H9 (cell line): ENCODE results near the gene C1orf159. TPM values are rescaled to one million over a fixed set of nuclear protein-coding genes. Genes with fewer than 3 reads are reported as not detected.
A peak's percentile ranks its signal among the peaks of the same experiment; 100 is the strongest.

Experiments used
- DNase-seq: peaks from one replicate; pipeline ENCODE4 v3.0.0-alpha.2; 2017
- H2AFZ ChIP-seq: one replicate; pipeline ENCODE4 v1.6.1; 2013; ENCODE audit warnings: mild to moderate bottlenecking, low read length, control low read depth, moderate library complexity
- H2AK5ac ChIP-seq: 2 replicates; pipeline ENCODE4 v1.6.1; 2013; ENCODE audit warnings: low read length, control low read depth, mixed read lengths; ENCODE audit not compliant: insufficient read length
- H2BK120ac ChIP-seq: one replicate; pipeline ENCODE4 v1.6.1; 2013; ENCODE audit warnings: low read depth, mild to moderate bottlenecking, low read length, control low read depth, inconsistent platforms; ENCODE audit not compliant: poor library complexity, severe bottlenecking
- H2BK12ac ChIP-seq: 2 replicates; pipeline ENCODE4 v1.6.1; 2013; ENCODE audit warnings: low read length, control low read depth, mixed read lengths, low read depth; ENCODE audit not compliant: insufficient read length
- H2BK15ac ChIP-seq: 2 replicates; pipeline ENCODE4 v1.6.1; 2013; ENCODE audit warnings: low read depth, low read length, control low read depth
- H2BK20ac ChIP-seq: one replicate; pipeline ENCODE4 v1.6.1; 2013; ENCODE audit warnings: low read depth, mild to moderate bottlenecking, low read length, control low read depth, inconsistent platforms; ENCODE audit not compliant: poor library complexity, severe bottlenecking
- H2BK5ac ChIP-seq: 2 replicates; pipeline ENCODE4 v1.6.1; 2013; ENCODE audit warnings: low read length, control low read depth, mixed read lengths; ENCODE audit not compliant: insufficient read length
- H3K14ac ChIP-seq: 2 replicates; pipeline ENCODE4 v1.6.1; 2013; ENCODE audit warnings: low read length, control low read depth; ENCODE audit not compliant: insufficient read depth
- H3K18ac ChIP-seq: 2 replicates; pipeline ENCODE4 v1.6.1; 2013; ENCODE audit warnings: low read depth, mild to moderate bottlenecking, mixed read lengths, low read length, control low read depth; ENCODE audit not compliant: insufficient read length
- H3K23ac ChIP-seq: 2 replicates; pipeline ENCODE4 v1.6.1; 2013; ENCODE audit warnings: low read length, control low read depth, mixed read lengths, low read depth; ENCODE audit not compliant: insufficient read length
- H3K23me2 ChIP-seq: 2 replicates; pipeline ENCODE4 v1.6.1; 2013; ENCODE audit warnings: low read depth, mild to moderate bottlenecking, mixed read lengths, low read length, control low read depth; ENCODE audit not compliant: insufficient read length, poor library complexity, severe bottlenecking
- H3K27ac ChIP-seq: 2 replicates; pipeline ENCODE4 v1.5.1; 2013; ENCODE audit warnings: low read length, control low read depth, mixed read lengths, low read depth; ENCODE audit not compliant: insufficient read length
- H3K27me3 ChIP-seq: 2 replicates; pipeline ENCODE4 v1.6.1; 2013; ENCODE audit warnings: low read length, control low read depth, inconsistent platforms; ENCODE audit not compliant: insufficient read depth
- H3K4ac ChIP-seq: 2 replicates; pipeline ENCODE4 v1.6.1; 2013; ENCODE audit warnings: low read depth, mild to moderate bottlenecking, control low read depth, inconsistent platforms, low read length, moderate library complexity
- H3K4me1 ChIP-seq: 2 replicates; pipeline ENCODE4 v1.6.1; 2013; ENCODE audit warnings: low read length, control low read depth, inconsistent platforms; ENCODE audit not compliant: insufficient read depth
- H3K4me2 ChIP-seq: 2 replicates; pipeline ENCODE4 v1.6.1; 2013; ENCODE audit warnings: low read length, control low read depth, mixed read lengths; ENCODE audit not compliant: insufficient read length, insufficient read depth
- H3K56ac ChIP-seq: 2 replicates; pipeline ENCODE4 v1.6.1; 2013; ENCODE audit warnings: low read depth, mild to moderate bottlenecking, mixed read lengths, low read length, control low read depth; ENCODE audit not compliant: insufficient read length
- H3K79me1 ChIP-seq: 2 replicates; pipeline ENCODE4 v1.6.1; 2013; ENCODE audit warnings: low read depth, mild to moderate bottlenecking, moderate library complexity, low read length, control low read depth, inconsistent platforms; ENCODE audit not compliant: insufficient read depth, poor library complexity, severe bottlenecking
- H3K79me2 ChIP-seq: 2 replicates; pipeline ENCODE4 v1.6.1; 2013; ENCODE audit warnings: low read length, control low read depth, inconsistent platforms; ENCODE audit not compliant: insufficient read depth
- H3K9ac ChIP-seq: 2 replicates; pipeline ENCODE4 v1.6.1; 2013; ENCODE audit warnings: low read length, control low read depth, mixed read lengths; ENCODE audit not compliant: insufficient read length; ENCODE audit errors: extremely low read depth
- H3K9me3 ChIP-seq: one replicate; pipeline ENCODE4 v1.6.1; 2013; ENCODE audit warnings: low read depth, low read length, inconsistent platforms; ENCODE audit not compliant: control insufficient read depth
- H3T11ph ChIP-seq: one replicate; pipeline ENCODE4 v1.6.1; 2013; ENCODE audit warnings: mild to moderate bottlenecking, low read length, control low read depth, inconsistent platforms
- H4K20me1 ChIP-seq: one replicate; pipeline ENCODE4 v1.6.1; 2013; ENCODE audit not compliant: control insufficient read depth, insufficient read length, insufficient read depth
- H4K5ac ChIP-seq: 2 replicates; pipeline ENCODE4 v1.6.1; 2013; ENCODE audit warnings: low read depth, mild to moderate bottlenecking, mixed read lengths, low read length, control low read depth; ENCODE audit not compliant: insufficient read length
- H4K8ac ChIP-seq: replicated peaks from 2 replicates; pipeline ENCODE4 v1.6.1; 2013; ENCODE audit warnings: low read length, control low read depth, mixed read lengths, low read depth; ENCODE audit not compliant: insufficient read length
- H4K91ac ChIP-seq: 2 replicates; pipeline ENCODE4 v1.6.1; 2013; ENCODE audit warnings: low read depth, mild to moderate bottlenecking, moderate library complexity, mixed read lengths, low read length, control low read depth; ENCODE audit not compliant: insufficient read length
- H3K27ac Mint-ChIP-seq, 3 experiments: 2 replicates in 2 of 3; 3 replicates in 1 of 3; pipeline ENCODE4 v1.8.0; 2020 to 2021; ENCODE audit warnings: mixed read lengths in 3 of 3, mild to moderate bottlenecking in 1 of 3, moderate library complexity in 1 of 3
- H3K27me3 Mint-ChIP-seq: 2 replicates; pipeline ENCODE4 v1.8.0; 2021; ENCODE audit warnings: low read depth, mild to moderate bottlenecking, moderate library complexity, mixed read lengths
- H3K36me3 Mint-ChIP-seq, 3 experiments: 2 replicates in 2 of 3; 3 replicates in 1 of 3; pipeline ENCODE4 v1.8.0; 2020 to 2021; ENCODE audit warnings: low read depth in 3 of 3, mixed read lengths in 3 of 3; ENCODE audit not compliant: insufficient read depth in 1 of 3
- H3K4me1 Mint-ChIP-seq, 2 experiments: 2 replicates each; pipeline ENCODE4 v1.8.0; 2020; ENCODE audit warnings: mixed read lengths in 2 of 2
- H3K4me3 Mint-ChIP-seq, 2 experiments: 2 replicates in 1 of 2; 3 replicates in 1 of 2; pipeline ENCODE4 v1.8.0; 2020 to 2021; ENCODE audit warnings: mild to moderate bottlenecking in 2 of 2, mixed read lengths in 2 of 2, moderate library complexity in 1 of 2
- H3K9me3 Mint-ChIP-seq, 2 experiments: 2 replicates in 1 of 2; 3 replicates in 1 of 2; pipeline ENCODE4 v1.8.0; 2020; ENCODE audit warnings: mild to moderate bottlenecking in 2 of 2, mixed read lengths in 2 of 2, moderate library complexity in 1 of 2
- CTCF ChIP-seq: fragments of 200-600 bp; sonication (generic); conservative IDR thresholded peaks from 3 replicates; pipeline ENCODE4 v1.8.0; 2021; ENCODE audit warnings: antibody characterized with exemption, mild to moderate bottlenecking
- WGBS: extraction: QIAGEN DNeasy Blood & Tissue Kit; methylation state at CpG from one replicate; pipeline ENCODE4 v1.1.7; 2013; ENCODE audit warnings: missing lambda C conversion rate, low lambda C conversion rate, mixed read lengths; ENCODE audit not compliant: insufficient read length; ENCODE audit errors: extremely low coverage; 5-methylcytosine and 5-hydroxymethylcytosine counted together
- total RNA-seq: library from RNA; stranded (reverse); gene quantifications from 2 replicates; pipeline ENCODE4 v1.2.1, GENCODE V29; 2021

The C1orf159 gene
- total RNA-seq, 1 experiment from 2014 or later, result 12.3 TPM

GRCh38 chr1:1067860-1068516 lies 47.9 kb downstream of the C1orf159 start:
- no peak overlapping the region for H3T11ph ChIP-seq
- H3K4me3 Mint-ChIP-seq, result peak overlapping the region; percentile 69 to 77
- no peak overlapping the region for H3K27ac ChIP-seq
- H2BK12ac ChIP-seq, result no peak overlapping the region
- no peaks in the 10 kb centered on the region for H4K20me1 ChIP-seq
- H3K27me3 Mint-ChIP-seq, result peaks cover 43% of the 10 kb centered on the region
- peak overlapping the region; percentile 55 for H3K4me2 ChIP-seq
- H2BK120ac ChIP-seq, result no peak overlapping the region
- H3K79me1 ChIP-seq, result no peaks in the 10 kb centered on the region
- no peak overlapping the region for H3K27ac Mint-ChIP-seq
- H2BK20ac ChIP-seq, result no peak overlapping the region
- TF ChIP-seq CTCF, result no peak
- H3K27me3 ChIP-seq, result no peaks in the 10 kb centered on the region; the same call in 1 of the 2 replicates
- no peak overlapping the region for H3K18ac ChIP-seq
- H2AK5ac ChIP-seq, result no peak overlapping the region
- no peak overlapping the region; the same call in 1 of the 2 replicates for H3K14ac ChIP-seq
- no peak for DNase-seq
- H2BK5ac ChIP-seq, result no peak overlapping the region
- H3K23me2 ChIP-seq, result peaks cover 3% of the 10 kb centered on the region
- no peak overlapping the region for H3K4ac ChIP-seq
- no peaks in the 10 kb centered on the region for H3K79me2 ChIP-seq
- no peak overlapping the region for H4K5ac ChIP-seq
- H3K23ac ChIP-seq, result no peak overlapping the region
- WGBS, result no CpG with 5 or more reads among the region's 32 CpGs
- H2AFZ ChIP-seq, result no peak overlapping the region
- no peaks in the 10 kb centered on the region for H3K4me1 ChIP-seq
- H3K9ac ChIP-seq, result no peak overlapping the region
- no peaks in the 10 kb centered on the region for H3K9me3 Mint-ChIP-seq
- no peak overlapping the region for H3K56ac ChIP-seq
- H2BK15ac ChIP-seq, result no peak overlapping the region
- no peaks in the 10 kb centered on the region for H3K36me3 Mint-ChIP-seq
- peaks cover 10 to 19% of the 10 kb centered on the region in 2 experiments for H3K4me1 Mint-ChIP-seq
- no peak overlapping the region for H4K8ac ChIP-seq
- H3K9me3 ChIP-seq, result no peaks in the 10 kb centered on the region
- no peak overlapping the region for H4K91ac ChIP-seq
